Uterus (tissue), 4 donors: Measurements from ENCODE around the gene CFHR5. TPM values are rescaled to one million over a fixed set of nuclear protein-coding genes. Genes with fewer than 3 reads are reported as not detected.
A peak's percentile ranks its signal among the peaks of the same experiment; 100 is the strongest.

Experiments
- DNase-seq, 2 donors: peaks; one replicate each; pipeline ENCODE4 v3.0.0-alpha.2; 2019 to 2020
- H3K27ac ChIP-seq, 2 donors: fragments of 200-600 bp; sonication (generic); 1 replicate in 1 of 2; 2 replicates in 1 of 2; pipeline ENCODE4 v1.5.1; 2016 to 2018
- H3K27me3 ChIP-seq, 2 donors: fragments of 200-600 bp; sonication (generic); one replicate each; pipeline ENCODE4 v1.5.1; 2018 to 2019; ENCODE audit warnings: control low read depth in 1 of 2
- H3K36me3 ChIP-seq, 2 donors: fragments of 200-600 bp; sonication (generic); one replicate each; pipeline ENCODE4 v1.5.1; 2019; ENCODE audit warnings: control low read depth in 1 of 2
- H3K4me1 ChIP-seq, 2 donors: fragments of 200-600 bp; sonication (generic); one replicate each; pipeline ENCODE4 v1.5.1; 2018 to 2019; ENCODE audit warnings: control low read depth in 1 of 2
- H3K4me3 ChIP-seq, 2 donors: fragments of 200-600 bp; sonication (generic); 1 replicate in 1 of 2; 2 replicates in 1 of 2; pipeline ENCODE4 v1.5.1; 2018 to 2019; ENCODE audit warnings: mild to moderate bottlenecking in 1 of 2
- H3K9me3 ChIP-seq, 2 donors: fragments of 200-600 bp; sonication (generic); one replicate each; pipeline ENCODE4 v1.5.1; 2019; ENCODE audit warnings: control low read depth in 1 of 2
- CTCF ChIP-seq, 4 experiments: fragments of 200-600 bp in 2 of 4; fragments of 450-650 bp in 2 of 4; sonication (generic) in 2 of 4; IDR thresholded peaks; one replicate each; pipeline ENCODE4 v1.5.1; 2016 to 2019; ENCODE audit warnings: antibody characterized with exemption in 4 of 4, mild to moderate bottlenecking in 2 of 4, moderate library complexity in 1 of 4
- POLR2A ChIP-seq, 2 donors: fragments of 450-650 bp; IDR thresholded peaks; one replicate each; pipeline ENCODE4 v1.6.1; 2016; ENCODE audit warnings: antibody characterized with exemption in 2 of 2, mild to moderate bottlenecking in 1 of 2, moderate library complexity in 1 of 2
- intact Hi-C: fragments of 100-400 bp; cut with DNase I; formaldehyde crosslinking; loops from one replicate; pipeline ENCODE4 v1.15.1; 2023; ENCODE audit warnings: low total_unique reads
- total RNA-seq, 4 donors: library from RNA; depleted of rRNA in 3 of 4; stranded (reverse); fragments of >200 nt in 3 of 4; gene quantifications; one replicate each; pipeline versions ENCODE4 v1.1.0 to v1.2.4, GENCODE V29; 2014 to 2023
- donor health status: DM: yes; HTN: yes; CAD: no.

Gene CFHR5
- total RNA-seq, 4 donors from 2014 or later = not detected

GRCh38 chr1:197011614-197012013, 34.3 kb downstream of the CFHR5 start:
- no peaks in the 10 kb centered on the region for H3K4me1 ChIP-seq
- no peak overlapping the region for H3K4me3 ChIP-seq
- DNase-seq = no peak
- H3K36me3 ChIP-seq = no peaks in the 10 kb centered on the region
- intact Hi-C loops = no loop called here
- TF ChIP-seq POLR2A (IDR thresholded peaks at IDR 0.05) = no peak
- TF ChIP-seq CTCF (IDR thresholded peaks at IDR 0.05) = no peak
- no peaks in the 10 kb centered on the region for H3K27me3 ChIP-seq
- H3K27ac ChIP-seq = no peak overlapping the region
- H3K9me3 ChIP-seq = no peaks in the 10 kb centered on the region

DNA sequence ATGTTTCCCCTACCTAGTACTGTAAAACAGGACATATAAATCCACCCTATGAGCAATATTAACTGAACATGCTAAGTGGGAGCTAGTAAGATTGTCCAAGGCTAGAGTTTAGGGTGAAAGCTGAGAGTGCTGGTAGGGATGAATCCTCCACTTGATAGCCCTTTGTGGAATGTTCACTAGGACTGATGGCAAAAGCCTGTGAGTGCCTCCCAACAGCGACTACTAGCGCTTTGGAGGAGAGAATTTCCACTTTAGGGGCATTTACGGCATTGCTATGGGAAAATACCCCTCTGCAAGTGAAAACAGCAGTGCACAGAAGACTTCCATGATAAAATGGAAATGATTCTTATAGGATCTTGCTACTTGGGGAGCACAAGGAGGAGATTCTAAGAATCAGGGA, 35.9 kb downstream of the CFHR5 start:
- DNase-seq = no peak
- Histone ChIP-seq H3K27me3 (no peaks in the 10 kb centered on the region), H3K27ac (no peak overlapping the region), H3K4me1 (no peaks in the 10 kb centered on the region), H3K36me3 (no peaks in the 10 kb centered on the region), H3K9me3 (no peaks in the 10 kb centered on the region), H3K4me3 (no peak overlapping the region)
- intact Hi-C loops = no loop called here
- no peak for TF ChIP-seq CTCF (IDR thresholded peaks at IDR 0.05)
- no peak for TF ChIP-seq POLR2A (IDR thresholded peaks at IDR 0.05)

DNA sequence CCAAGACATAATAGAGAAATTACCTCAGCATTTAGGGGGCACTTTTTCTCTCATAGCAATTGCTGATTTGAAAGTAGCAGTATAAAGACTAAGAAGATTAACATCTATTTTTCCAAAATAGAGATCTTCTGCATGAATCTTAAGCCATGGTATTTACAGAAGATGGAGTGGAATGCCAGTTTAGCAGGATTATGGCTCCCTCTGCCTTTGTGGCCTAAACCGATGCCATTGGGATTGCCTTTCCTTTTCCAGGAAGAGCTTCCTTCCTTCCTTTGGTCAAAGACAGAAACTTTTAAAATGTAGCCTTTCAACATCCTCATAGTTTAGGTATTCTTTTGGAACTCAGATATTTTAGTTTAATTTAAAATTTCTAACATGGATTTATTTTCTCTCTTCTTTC, 39.4 kb downstream of the CFHR5 start:
- Histone ChIP-seq H3K27me3 (no peaks in the 10 kb centered on the region), H3K4me1 (no peaks in the 10 kb centered on the region), H3K4me3 (no peak overlapping the region), H3K9me3 (no peaks in the 10 kb centered on the region), H3K36me3 (no peaks in the 10 kb centered on the region), H3K27ac (no peak overlapping the region)
- DNase-seq = no peak
- TF ChIP-seq POLR2A (IDR thresholded peaks at IDR 0.05) = no peak
- no peak for TF ChIP-seq CTCF (IDR thresholded peaks at IDR 0.05)
- intact Hi-C loops = no loop called here

DNA sequence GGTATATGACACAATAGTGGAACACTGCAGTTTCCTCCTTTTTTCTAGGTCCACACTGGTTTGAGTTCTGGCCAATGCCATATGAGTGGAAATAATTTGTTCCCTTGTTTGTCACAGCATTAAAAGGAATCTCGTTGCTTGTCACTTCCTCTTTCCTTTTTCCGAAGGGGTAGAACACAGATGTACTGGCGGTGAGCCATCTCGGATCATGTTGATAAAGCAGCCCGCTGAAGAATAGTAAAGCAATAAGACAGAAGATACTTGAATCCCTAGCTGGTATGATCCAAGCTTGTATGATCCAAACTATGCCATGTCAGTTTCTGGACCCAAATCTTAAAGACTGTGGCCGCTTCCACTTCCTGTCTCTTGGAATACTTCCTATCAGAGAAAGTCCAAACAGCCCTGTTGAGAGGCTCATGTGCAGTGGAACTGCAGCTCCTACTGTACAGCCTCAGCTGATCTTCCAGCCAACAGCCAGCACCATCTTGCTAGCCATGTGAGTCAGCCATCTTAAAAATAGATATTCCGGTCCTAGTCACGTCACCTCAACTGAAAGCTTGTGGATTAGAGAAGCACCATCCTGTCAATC, 40.3 kb downstream of the CFHR5 start:
- Histone ChIP-seq H3K4me1 (no peaks in the 10 kb centered on the region), H3K36me3 (no peaks in the 10 kb centered on the region), H3K4me3 (no peak overlapping the region), H3K9me3 (no peaks in the 10 kb centered on the region), H3K27ac (no peak overlapping the region), H3K27me3 (no peaks in the 10 kb centered on the region)
- DNase-seq = peak in 1 of 2 donors; percentile 32
- TF ChIP-seq POLR2A (IDR thresholded peaks at IDR 0.05) (no peak), CTCF (IDR thresholded peaks at IDR 0.05) (no peak)
- intact Hi-C loops = no loop called here

DNA sequence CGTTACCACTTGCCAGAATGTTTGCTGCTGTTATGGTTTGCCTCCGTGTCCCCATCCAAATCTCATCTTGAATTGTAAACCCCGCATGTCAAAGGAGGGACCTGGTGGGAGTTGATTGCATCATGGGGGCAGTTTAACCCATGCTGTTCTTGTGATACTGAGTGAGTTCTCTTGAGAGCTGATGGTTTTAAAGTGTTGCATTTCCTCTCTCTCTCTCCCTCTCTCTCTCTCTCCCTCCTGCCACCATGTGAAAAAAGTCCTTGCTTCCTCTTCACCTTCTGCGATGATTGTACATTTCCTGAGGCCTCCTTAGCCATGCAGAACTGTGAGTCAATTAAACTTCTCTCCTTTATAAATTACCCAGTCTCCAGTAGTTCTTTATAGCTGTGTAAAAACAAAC, 44.4 kb downstream of the CFHR5 start:
- Histone ChIP-seq H3K27ac (no peak overlapping the region), H3K36me3 (no peaks in the 10 kb centered on the region), H3K4me1 (no peaks in the 10 kb centered on the region), H3K4me3 (no peak overlapping the region), H3K9me3 (no peaks in the 10 kb centered on the region), H3K27me3 (no peaks in the 10 kb centered on the region)
- intact Hi-C loops = no loop called here
- no peak for DNase-seq
- no peak for TF ChIP-seq POLR2A (IDR thresholded peaks at IDR 0.05)
- TF ChIP-seq CTCF (IDR thresholded peaks at IDR 0.05) = no peak
